HepG2 (cell line): Measurements from ENCODE around the gene PRIM2.
"Not testable (repeated sequence)": the region's sequence is repeated elsewhere in the genome, so short reads cannot be mapped to it uniquely, and the experiment has no call there.

Source experiments
- WIZ ChIP-seq: sonication (generic); formaldehyde crosslinking; IDR thresholded peaks from 2 replicates; pipeline ENCODE4 v1.5.1; 2020; ENCODE audit warnings: mild to moderate bottlenecking, missing genetic modification reagents
- TF ChIP-seq, protein P1 (sequence below): sonication (generic); formaldehyde crosslinking; IDR thresholded peaks from 2 replicates; pipeline ENCODE4 v1.8.0; 2022; ENCODE audit warnings: missing genetic modification reagents, mild to moderate bottlenecking, moderate library complexity, borderline replicate concordance

DNA sequence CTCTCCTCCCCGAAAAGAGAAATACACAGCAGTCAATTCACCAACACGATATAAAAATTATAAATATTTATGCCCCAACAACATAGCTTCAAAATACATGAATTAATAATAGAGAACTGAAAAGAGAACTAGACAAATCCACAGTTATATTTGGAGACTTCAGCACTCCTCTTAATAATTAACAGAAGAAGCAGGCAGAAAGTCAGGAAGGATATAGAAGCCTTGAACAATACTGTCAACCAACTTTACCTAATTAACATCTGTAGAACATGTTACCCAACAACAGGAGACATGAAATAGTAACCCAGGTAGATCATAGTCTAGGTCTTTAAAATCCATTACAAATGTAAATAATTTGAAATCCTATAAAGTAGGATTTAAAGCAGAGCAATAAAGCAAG, 293.2 kb downstream of the PRIM2 start:
- not testable (repeated sequence) for TF ChIP-seq WIZ (CRISPR knock-in tag)
- TF ChIP-seq, protein P1, sequence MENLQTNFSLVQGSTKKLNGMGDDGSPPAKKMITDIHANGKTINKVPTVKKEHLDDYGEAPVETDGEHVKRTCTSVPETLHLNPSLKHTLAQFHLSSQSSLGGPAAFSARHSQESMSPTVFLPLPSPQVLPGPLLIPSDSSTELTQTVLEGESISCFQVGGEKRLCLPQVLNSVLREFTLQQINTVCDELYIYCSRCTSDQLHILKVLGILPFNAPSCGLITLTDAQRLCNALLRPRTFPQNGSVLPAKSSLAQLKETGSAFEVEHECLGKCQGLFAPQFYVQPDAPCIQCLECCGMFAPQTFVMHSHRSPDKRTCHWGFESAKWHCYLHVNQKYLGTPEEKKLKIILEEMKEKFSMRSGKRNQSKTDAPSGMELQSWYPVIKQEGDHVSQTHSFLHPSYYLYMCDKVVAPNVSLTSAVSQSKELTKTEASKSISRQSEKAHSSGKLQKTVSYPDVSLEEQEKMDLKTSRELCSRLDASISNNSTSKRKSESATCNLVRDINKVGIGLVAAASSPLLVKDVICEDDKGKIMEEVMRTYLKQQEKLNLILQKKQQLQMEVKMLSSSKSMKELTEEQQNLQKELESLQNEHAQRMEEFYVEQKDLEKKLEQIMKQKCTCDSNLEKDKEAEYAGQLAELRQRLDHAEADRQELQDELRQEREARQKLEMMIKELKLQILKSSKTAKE (CRISPR knock-in tag) = not testable (repeated sequence)
